Astrocyte (in vitro differentiated cells and primary cell): ENCODE data around the gene FMN2. TPM values are rescaled to one million over a fixed set of nuclear protein-coding genes. Genes with fewer than 3 reads are reported as not detected.
A peak's percentile ranks its signal among the peaks of the same experiment; 100 is the strongest.

Experiments used
- DNase-seq: peaks from one replicate; pipeline ENCODE4 v3.0.0-alpha.2; 2010; ENCODE audit warnings: low read depth
- FAIRE-seq: peaks from 2 replicates; lab custom pipeline; 2011; peaks lifted over from hg19 to GRCh38; lab: Jason Lieb, UNC
- H2AFZ ChIP-seq: 2 replicates; pipeline ENCODE4 v1.6.0; 2012; ENCODE audit warnings: low read depth, low read length, inconsistent platforms
- H3K27ac ChIP-seq: 2 replicates; pipeline ENCODE4 v1.5.1; 2011; ENCODE audit warnings: low read depth, low read length, inconsistent platforms
- H3K27me3 ChIP-seq: 2 replicates; pipeline ENCODE4 v1.6.0; 2011; ENCODE audit warnings: low read length, inconsistent platforms; ENCODE audit not compliant: insufficient read depth
- H3K36me3 ChIP-seq: 2 replicates; pipeline ENCODE4 v1.5.1; 2011; ENCODE audit warnings: low read length, inconsistent platforms; ENCODE audit not compliant: insufficient read depth
- H3K4me1 ChIP-seq: 2 replicates; pipeline ENCODE4 v1.5.1; 2011; ENCODE audit warnings: low read length, inconsistent platforms; ENCODE audit not compliant: insufficient read depth
- H3K4me2 ChIP-seq: 2 replicates; pipeline ENCODE4 v1.6.0; 2012; ENCODE audit warnings: low read length, inconsistent platforms
- H3K4me3 ChIP-seq: 2 replicates; pipeline ENCODE4 v1.5.1; 2011; ENCODE audit warnings: low read depth, mild to moderate bottlenecking, low read length, inconsistent platforms; ENCODE audit not compliant: insufficient read depth
- H3K79me2 ChIP-seq: 2 replicates; pipeline ENCODE4 v1.6.0; 2012; ENCODE audit warnings: mild to moderate bottlenecking, low read length, inconsistent platforms; ENCODE audit not compliant: insufficient read depth
- H3K9ac ChIP-seq: 2 replicates; pipeline ENCODE4 v1.6.0; 2012; ENCODE audit warnings: mild to moderate bottlenecking, low read length, inconsistent platforms
- H3K9me3 ChIP-seq: 2 replicates; pipeline ENCODE4 v1.5.1; 2012; ENCODE audit warnings: low read depth, mild to moderate bottlenecking, low read length, inconsistent platforms; ENCODE audit not compliant: insufficient read depth
- H4K20me1 ChIP-seq: 2 replicates; pipeline ENCODE4 v1.6.0; 2012; ENCODE audit warnings: low read length, inconsistent platforms; ENCODE audit not compliant: insufficient read depth
- H3K27ac Mint-ChIP-seq: one replicate; pipeline ENCODE4 v1.8.0; 2021; ENCODE audit warnings: mild to moderate bottlenecking, mixed read lengths; ENCODE audit not compliant: unreplicated experiment
- H3K27me3 Mint-ChIP-seq: one replicate; pipeline ENCODE4 v1.8.0; 2021; ENCODE audit warnings: low read depth, mixed read lengths; ENCODE audit not compliant: unreplicated experiment
- H3K36me3 Mint-ChIP-seq: one replicate; pipeline ENCODE4 v1.8.0; 2021; ENCODE audit warnings: low read depth, mixed read lengths; ENCODE audit not compliant: unreplicated experiment
- H3K4me1 Mint-ChIP-seq: one replicate; pipeline ENCODE4 v1.8.0; 2021; ENCODE audit warnings: low read depth, mixed read lengths; ENCODE audit not compliant: unreplicated experiment
- H3K4me3 Mint-ChIP-seq: one replicate; pipeline ENCODE4 v1.8.0; 2021; ENCODE audit warnings: mild to moderate bottlenecking, moderate library complexity, mixed read lengths; ENCODE audit not compliant: unreplicated experiment
- H3K9me3 Mint-ChIP-seq: one replicate; pipeline ENCODE4 v1.8.0; 2021; ENCODE audit warnings: mild to moderate bottlenecking, mixed read lengths; ENCODE audit not compliant: unreplicated experiment
- CTCF ChIP-seq: IDR thresholded peaks from 2 replicates; pipeline ENCODE4 v1.5.1; 2011; ENCODE audit warnings: low read depth, mild to moderate bottlenecking, inconsistent platforms, low read length, moderate library complexity; ENCODE audit not compliant: insufficient read depth
- EZH2 ChIP-seq: IDR thresholded peaks from 2 replicates; pipeline ENCODE4 v1.6.1; 2012; ENCODE audit warnings: mild to moderate bottlenecking, low read length, inconsistent platforms; ENCODE audit not compliant: insufficient read depth
- total RNA-seq: library from RNA; stranded (reverse); gene quantifications from 2 replicates; pipeline ENCODE4 v1.2.1, GENCODE V29; 2021

Gene FMN2
- total RNA-seq, 1 donor from 2014 or later, result 2.4 TPM

- DNase-seq (no peak), FAIRE-seq (no peak)
- no peaks in the 10 kb centered on the region for H4K20me1 ChIP-seq
- peaks cover 2% of the 10 kb centered on the region for H3K9me3 Mint-ChIP-seq
- no peak overlapping the region for H3K27ac Mint-ChIP-seq
- no peak overlapping the region for H3K4me3 Mint-ChIP-seq
- H3K4me3 ChIP-seq, result no peak overlapping the region
- H2AFZ ChIP-seq, result no peak overlapping the region
- no peaks in the 10 kb centered on the region for H3K79me2 ChIP-seq
- no peak for TF ChIP-seq CTCF
- no peak for TF ChIP-seq EZH2
- H3K27ac ChIP-seq, result no peak overlapping the region
- H3K9ac ChIP-seq, result no peak overlapping the region
- no peaks in the 10 kb centered on the region for H3K9me3 ChIP-seq
- H3K36me3 ChIP-seq, result no peaks in the 10 kb centered on the region
- H3K27me3 ChIP-seq, result no peaks in the 10 kb centered on the region
- H3K4me1 Mint-ChIP-seq, result peaks cover 15% of the 10 kb centered on the region
- no peaks in the 10 kb centered on the region for H3K27me3 Mint-ChIP-seq
- H3K4me2 ChIP-seq, result no peak overlapping the region
- no peaks in the 10 kb centered on the region for H3K36me3 Mint-ChIP-seq
- peaks cover 27% of the 10 kb centered on the region for H3K4me1 ChIP-seq
These were observed 258.0 kb downstream of the FMN2 start for GRCh38 chr1:240349695-240350094.

DNA sequence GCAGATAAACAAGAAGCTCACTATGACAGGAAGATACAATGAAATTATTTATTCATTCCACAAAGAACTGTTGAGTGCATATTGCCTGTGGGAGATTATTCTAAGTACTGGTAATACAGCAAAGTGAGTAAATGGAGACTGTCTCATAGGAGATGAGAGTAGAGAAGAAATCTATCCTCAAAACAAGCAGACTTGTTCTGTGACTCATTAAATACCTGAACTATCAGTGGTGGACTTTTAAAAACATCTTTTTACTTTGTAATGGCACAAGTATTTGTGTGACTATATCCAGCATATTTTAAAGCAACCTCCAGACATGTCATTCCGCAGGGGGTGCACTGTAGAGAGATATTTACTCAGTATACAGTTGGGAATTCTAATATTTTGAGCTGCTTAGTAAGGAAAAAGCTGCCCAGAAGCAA is 259.2 kb downstream of the FMN2 start:
- no peaks in the 10 kb centered on the region for H3K27me3 Mint-ChIP-seq
- no peaks in the 10 kb centered on the region for H3K36me3 ChIP-seq
- H3K4me1 ChIP-seq, result peaks cover 28% of the 10 kb centered on the region
- no peaks in the 10 kb centered on the region for H3K27me3 ChIP-seq
- FAIRE-seq (peak; percentile 99), DNase-seq (peak; percentile 96)
- peak overlapping the region; percentile 22 for H3K9ac ChIP-seq
- no peaks in the 10 kb centered on the region for H3K36me3 Mint-ChIP-seq
- H3K27ac Mint-ChIP-seq, result peak overlapping the region; percentile 59
- peak overlapping the region; percentile 85 for H3K27ac ChIP-seq
- TF ChIP-seq EZH2 (no peak), CTCF (no peak)
- H3K4me1 Mint-ChIP-seq, result peaks cover 15% of the 10 kb centered on the region
- peaks cover 2% of the 10 kb centered on the region for H3K9me3 Mint-ChIP-seq
- H3K9me3 ChIP-seq, result no peaks in the 10 kb centered on the region
- no peaks in the 10 kb centered on the region for H3K79me2 ChIP-seq
- H3K4me2 ChIP-seq, result peak overlapping the region; percentile 49
- no peak overlapping the region for H3K4me3 ChIP-seq
- H4K20me1 ChIP-seq, result no peaks in the 10 kb centered on the region
- no peak overlapping the region for H2AFZ ChIP-seq
- no peak overlapping the region for H3K4me3 Mint-ChIP-seq

DNA sequence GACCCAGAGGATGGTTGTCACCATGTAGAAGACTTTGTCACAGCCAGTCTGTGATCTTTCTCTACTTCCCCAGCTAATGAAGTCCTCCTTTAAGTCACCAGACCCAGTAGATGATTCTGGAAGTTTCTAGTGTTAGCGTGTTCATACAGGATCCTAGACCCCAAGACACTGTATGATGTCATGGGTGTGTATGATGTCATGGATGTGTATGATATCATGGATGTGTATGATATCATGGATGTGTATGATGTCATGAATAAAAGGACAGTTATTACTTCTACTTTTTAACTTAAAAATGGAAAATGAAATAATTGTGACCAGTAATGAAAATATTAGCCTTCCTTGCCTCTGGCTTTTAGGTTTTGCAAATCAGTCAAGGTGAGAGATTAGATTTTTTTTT is 260.0 kb downstream of the FMN2 start:
- H3K36me3 ChIP-seq, result no peaks in the 10 kb centered on the region
- FAIRE-seq (no peak), DNase-seq (no peak)
- peak overlapping the region; percentile 48 for H3K27ac Mint-ChIP-seq
- H3K4me1 Mint-ChIP-seq, result peaks cover 15% of the 10 kb centered on the region
- H2AFZ ChIP-seq, result no peak overlapping the region
- H3K9me3 ChIP-seq, result no peaks in the 10 kb centered on the region
- TF ChIP-seq EZH2 (no peak), CTCF (no peak)
- H3K9ac ChIP-seq, result peak overlapping the region; percentile 33
- no peaks in the 10 kb centered on the region for H4K20me1 ChIP-seq
- H3K4me1 ChIP-seq, result peaks cover 32% of the 10 kb centered on the region
- peaks cover 2% of the 10 kb centered on the region for H3K9me3 Mint-ChIP-seq
- H3K27me3 Mint-ChIP-seq, result no peaks in the 10 kb centered on the region
- H3K27ac ChIP-seq, result peak overlapping the region; percentile 81
- no peaks in the 10 kb centered on the region for H3K27me3 ChIP-seq
- no peaks in the 10 kb centered on the region for H3K79me2 ChIP-seq
- no peaks in the 10 kb centered on the region for H3K36me3 Mint-ChIP-seq
- H3K4me2 ChIP-seq, result no peak overlapping the region
- no peak overlapping the region for H3K4me3 ChIP-seq
- no peak overlapping the region for H3K4me3 Mint-ChIP-seq
